Activated CD8-positive, alpha-beta memory T cell treated with anti-CD3 and anti-CD28 coated beads, Interleukin-2, amount 50 U/mL, for 4 hours (primary cell): ENCODE data around the gene UHRF1.
"Not testable (repeated sequence)": the region's sequence is repeated elsewhere in the genome, so short reads cannot be mapped to it uniquely, and the experiment has no call there.

Experiments
- DNase-seq: peaks from one replicate; pipeline ENCODE4 v3.0.0-alpha.2; 2020

UHRF1 gene

GRCh38 chr19:4974880-4975469 is 65.7 kb downstream of the UHRF1 start:
- no peak for DNase-seq

- DNase-seq: not testable (repeated sequence)
These were observed 66.3 kb downstream of the UHRF1 start for GRCh38 chr19:4975601-4976000.

- DNase-seq: no peak
These were observed 67.3 kb downstream of the UHRF1 start for GRCh38 chr19:4976401-4977298.

GRCh38 chr19:4977299-4978174 is 68.2 kb downstream of the UHRF1 start:
- DNase-seq: no peak

GRCh38 chr19:4979211-4979807 is 70.0 kb downstream of the UHRF1 start:
- no peak for DNase-seq

GRCh38 chr19:4980067-4980466 is 70.8 kb downstream of the UHRF1 start:
- DNase-seq: no peak

GRCh38 chr19:4980838-4981680 is 71.8 kb downstream of the UHRF1 start:
- no peak for DNase-seq

GRCh38 chr19:4981681-4981958 is 72.3 kb downstream of the UHRF1 start:
- DNase-seq: no peak

- no peak for DNase-seq
These were observed 74.2 kb downstream of the UHRF1 start for GRCh38 chr19:4983346-4984105.

GRCh38 chr19:4984106-4984380 is 74.7 kb downstream of the UHRF1 start:
- no peak for DNase-seq

- no peak for DNase-seq
These were observed 75.2 kb downstream of the UHRF1 start for GRCh38 chr19:4984438-4984990.

GRCh38 chr19:4985551-4985991 is 76.3 kb downstream of the UHRF1 start:
- no peak for DNase-seq

- DNase-seq: no peak
These were observed 76.8 kb downstream of the UHRF1 start for GRCh38 chr19:4986056-4986455.

GRCh38 chr19:4986471-4986891 is 77.2 kb downstream of the UHRF1 start:
- DNase-seq: no peak

- no peak for DNase-seq
These were observed 78.0 kb downstream of the UHRF1 start for GRCh38 chr19:4987256-4987655.

GRCh38 chr19:4987692-4988370 is 78.5 kb downstream of the UHRF1 start:
- no peak for DNase-seq

- DNase-seq: no peak
These were observed 79.5 kb downstream of the UHRF1 start for GRCh38 chr19:4988770-4989251.

- DNase-seq: no peak
These were observed 81.0 kb downstream of the UHRF1 start for GRCh38 chr19:4990306-4990705.

- DNase-seq: no peak
These were observed 82.2 kb downstream of the UHRF1 start for GRCh38 chr19:4991538-4991937.

- DNase-seq: no peak
These were observed 82.8 kb downstream of the UHRF1 start for GRCh38 chr19:4991996-4992698.
